Measurements from ENCODE around the gene ARFIP1. TPM values are rescaled to one million over a fixed set of nuclear protein-coding genes. Genes with fewer than 3 reads are reported as not detected.

ARFIP1 gene, protein sequence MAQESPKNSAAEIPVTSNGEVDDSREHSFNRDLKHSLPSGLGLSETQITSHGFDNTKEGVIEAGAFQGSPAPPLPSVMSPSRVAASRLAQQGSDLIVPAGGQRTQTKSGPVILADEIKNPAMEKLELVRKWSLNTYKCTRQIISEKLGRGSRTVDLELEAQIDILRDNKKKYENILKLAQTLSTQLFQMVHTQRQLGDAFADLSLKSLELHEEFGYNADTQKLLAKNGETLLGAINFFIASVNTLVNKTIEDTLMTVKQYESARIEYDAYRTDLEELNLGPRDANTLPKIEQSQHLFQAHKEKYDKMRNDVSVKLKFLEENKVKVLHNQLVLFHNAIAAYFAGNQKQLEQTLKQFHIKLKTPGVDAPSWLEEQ
- total RNA-seq: 25.8 and 27.4 TPM in 2 replicates

DNA sequence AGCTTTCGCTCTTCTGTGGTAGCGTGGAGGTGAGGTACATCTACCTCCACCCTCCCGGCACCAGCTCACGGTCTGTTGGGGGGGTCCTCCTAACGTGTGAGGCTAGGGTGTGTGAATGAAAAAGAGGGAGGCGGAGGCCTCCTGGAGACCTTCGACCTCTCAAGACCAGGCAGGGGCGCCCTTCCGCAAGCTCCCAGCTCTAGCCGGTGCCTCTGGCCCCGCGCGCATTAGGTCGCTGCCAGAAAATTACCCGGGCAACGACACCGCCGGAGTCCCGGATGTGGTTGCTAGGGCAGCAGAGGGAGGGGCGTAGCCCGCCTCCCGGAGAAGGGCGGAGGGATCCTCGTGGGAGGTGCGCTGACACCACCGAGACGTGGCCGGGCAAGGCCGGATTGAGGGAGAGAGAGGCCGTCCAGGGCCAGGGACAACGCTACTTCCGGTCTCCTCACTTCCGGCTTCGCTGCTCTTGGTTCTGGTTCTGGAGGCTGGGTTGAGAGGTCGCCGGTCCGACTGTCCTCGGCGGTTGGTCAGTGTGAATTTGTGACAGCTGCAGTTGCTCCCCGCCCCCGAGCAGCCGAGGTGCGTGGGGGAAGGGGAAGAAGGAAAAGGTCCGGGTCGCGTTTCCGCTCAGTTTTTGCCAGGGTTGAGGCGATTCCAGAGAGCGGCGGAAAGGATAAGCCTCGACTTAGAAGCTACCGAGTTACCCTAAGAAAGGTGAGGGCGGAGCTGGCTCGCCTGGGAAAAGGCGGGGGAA, at the start of gene ARFIP1, which contains the start of gene TIGD4:
Gene ARFIP1, plus strand, starts transcription at position 442 of the 754 bp plus-strand sequence. CDS start 49,680 bp downstream, outside the sequence.
Gene TIGD4, minus strand, starts transcription at position 218 of the 754 bp plus-strand sequence. CDS start 8,726 bp downstream, outside the sequence.

DNA sequence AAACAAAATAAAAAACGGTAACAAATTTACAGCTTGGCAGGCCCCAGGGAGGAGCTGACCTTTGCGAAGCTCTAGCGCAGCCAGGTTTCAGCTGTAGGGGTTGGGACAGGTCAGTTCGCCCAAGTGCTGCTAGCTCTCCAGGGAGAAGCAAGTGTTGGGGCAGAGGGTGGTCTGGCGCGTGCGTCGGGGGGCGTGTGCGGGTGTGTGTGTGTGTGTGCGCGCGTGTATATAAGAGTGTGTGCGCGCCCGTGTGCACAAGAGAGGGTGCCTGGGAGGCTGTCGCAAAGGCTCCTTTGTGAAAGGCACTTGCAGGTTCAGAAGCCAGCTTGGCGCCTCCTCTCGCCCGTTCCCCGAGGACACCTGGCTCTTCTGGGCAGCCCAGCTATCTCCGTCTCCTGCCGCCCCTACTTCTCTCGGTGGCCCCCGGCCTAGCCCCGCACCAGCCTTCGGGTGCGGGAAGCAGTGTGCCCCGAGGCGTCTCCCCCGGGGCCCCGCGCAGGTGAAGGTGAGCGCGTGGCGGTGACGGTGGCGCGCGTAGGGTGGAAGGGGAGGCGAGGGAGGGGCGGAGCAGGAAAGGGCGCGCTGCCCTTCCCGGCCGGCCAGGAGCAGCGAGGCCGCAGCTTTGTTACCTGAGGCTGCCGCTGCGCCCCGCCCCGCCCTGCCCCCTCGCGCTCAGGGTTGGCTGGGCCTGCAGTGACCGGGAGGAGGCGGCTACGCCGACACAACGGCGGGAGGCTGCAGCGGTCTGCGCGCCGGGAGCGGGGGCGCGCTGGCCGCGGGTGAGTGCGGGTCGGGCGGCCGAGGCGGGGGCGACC, 156.1 kb downstream of the ARFIP1 start, which contains the start of gene FHDC1:
Gene FHDC1, plus strand, starts transcription at position 693 of the 815 bp plus-strand sequence. CDS start 6,735 bp downstream, outside the sequence.

Other genes starting within 250 kb of the ARFIP1 start
- gene FBXW7, start 243.9 kb upstream of the ARFIP1 start, total RNA-seq: 14.4 and 27.4 TPM in 2 replicates
- 1.8 and 7.4 TPM in 2 replicates for gene TMEM154, start 100.0 kb upstream of the ARFIP1 start, total RNA-seq
- gene TIGD4, start 224 bp upstream of the ARFIP1 start, total RNA-seq: 0.16 TPM in 1 of 2 replicates, not detected in the other
- under 0.01 and 0.18 TPM in 2 replicates for gene FHDC1, start 156.4 kb downstream of the ARFIP1 start, total RNA-seq